Kidney (tissue), 14 donors: ENCODE measurements around the gene CLECL1. TPM values are rescaled to one million over a fixed set of nuclear protein-coding genes. Genes with fewer than 3 reads are reported as not detected.

Source experiments
- DNase-seq, 5 donors: peaks; one replicate each; pipeline ENCODE4 v3.0.0-alpha.2; 2013 to 2020
- FAIRE-seq: peaks from 2 replicates; lab custom pipeline; 2012; peaks lifted over from hg19 to GRCh38; lab: Jason Lieb, UNC
- H3K27ac ChIP-seq, 2 donors: one replicate each; pipeline ENCODE4 v1.7.0; 2013; ENCODE audit warnings: low read depth in 2 of 2, low read length in 2 of 2, inconsistent platforms in 1 of 2
- H3K27me3 ChIP-seq: one replicate; pipeline ENCODE4 v1.7.1; 2013; ENCODE audit warnings: low read length, inconsistent platforms; ENCODE audit not compliant: control insufficient read depth, insufficient read depth
- H3K36me3 ChIP-seq, 3 donors: one replicate each; pipeline versions ENCODE4 v1.7.0 to v1.7.1; 2013; ENCODE audit warnings: low read length in 3 of 3, control low read depth in 1 of 3, inconsistent platforms in 1 of 3; ENCODE audit not compliant: insufficient read depth in 3 of 3, control insufficient read depth in 2 of 3
- H3K4me1 ChIP-seq, 3 donors: one replicate each; pipeline versions ENCODE4 v1.7.0 to v1.7.1; 2013; ENCODE audit warnings: low read length in 3 of 3, inconsistent platforms in 1 of 3, low read depth in 1 of 3; ENCODE audit not compliant: control insufficient read depth in 2 of 3, insufficient read depth in 2 of 3
- H3K4me3 ChIP-seq, 3 donors: one replicate each; pipeline versions ENCODE4 v1.7.0 to v1.8.1; 2013; ENCODE audit warnings: low read length in 3 of 3, control low read depth in 1 of 3, inconsistent platforms in 1 of 3
- H3K9ac ChIP-seq, 3 donors: one replicate each; pipeline versions ENCODE4 v1.7.0 to v1.7.1; 2013; ENCODE audit warnings: low read length in 3 of 3, control low read depth in 1 of 3, inconsistent platforms in 1 of 3
- H3K9me3 ChIP-seq, 3 donors: one replicate each; pipeline versions ENCODE4 v1.7.0 to v1.7.1; 2013; ENCODE audit warnings: low read length in 3 of 3, control low read depth in 1 of 3, inconsistent platforms in 1 of 3; ENCODE audit not compliant: control insufficient read depth in 2 of 3, insufficient read depth in 1 of 3
- CTCF ChIP-seq: IDR thresholded peaks from 3 replicates; pipeline ENCODE4 v1.5.1; 2012; ENCODE audit warnings: mild to moderate bottlenecking, moderate library complexity, borderline replicate concordance; ENCODE audit not compliant: insufficient read depth; ENCODE audit errors: extremely low read depth
- intact Hi-C: fragments of 100-400 bp; cut with DNase I; formaldehyde crosslinking; loops from one replicate; pipeline ENCODE4 v1.11.1; 2022
- polyA plus RNA-seq: library from polyadenylated mRNA; stranded (reverse); fragments of 350-450 nt; fragmentation: Illumina TruSeq; extraction: RNeasy Lipid Tissue Mini Kit (QIAGEN cat#74804); gene quantifications from one replicate; pipeline ENCODE4 v1.2.3, GENCODE V29; 2014; ENCODE audit warnings: low read depth, low replicate concordance; ENCODE audit not compliant: insufficient read depth
- total RNA-seq: library from RNA; stranded (reverse); fragmentation: NEBNext Ultra II Directional; extraction: Animal tissue kit (Norgen Biotek cat#: 25700); gene quantifications from one replicate; pipeline ENCODE4 v1.2.1, GENCODE V29; 2021
- donor health status: control.
- donor health status: control.
- donor health status: control.
- donor health status: control.
- donor health status: control.
- donor health status: DM: yes; HTN: yes; CAD: no.
- donor health status: Normal renal cell carcinoma (clear cell type).

Gene CLECL1
- total and polyA plus RNA-seq, 2 donors from 2014 or later, result 2.1 TPM; not detected in 1

DNA sequence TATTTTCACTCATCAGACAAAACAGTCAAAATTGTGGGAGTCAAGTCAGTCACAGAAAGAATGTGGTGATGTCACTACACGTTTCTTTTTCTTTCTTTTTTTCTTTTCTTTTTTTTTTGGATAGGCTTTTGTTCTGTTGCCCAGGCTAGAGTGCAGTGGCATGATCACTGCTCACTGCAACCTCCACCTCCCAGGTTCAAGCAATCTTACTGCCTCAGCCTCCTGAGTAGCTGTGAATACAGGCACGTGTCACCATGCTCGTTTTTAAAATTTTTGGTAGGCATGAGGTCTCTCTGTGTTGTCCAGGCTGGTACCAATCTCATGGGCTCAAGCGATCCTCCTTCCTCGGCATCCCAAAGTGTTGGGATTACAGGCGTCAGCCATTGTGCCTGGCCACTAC, 2.3 kb downstream of the CLECL1 start:
- H3K27ac ChIP-seq, result no peak overlapping the region
- H3K27me3 ChIP-seq, result no peaks in the 10 kb centered on the region
- DNase-seq (no peak), FAIRE-seq (no peak)
- intact Hi-C loops, result no loop called here
- TF ChIP-seq CTCF, result no peak
- H3K9ac ChIP-seq, result no peak overlapping the region
- H3K4me1 ChIP-seq, result no peaks in the 10 kb centered on the region
- no peaks in the 10 kb centered on the region for H3K9me3 ChIP-seq
- H3K4me3 ChIP-seq, result no peak overlapping the region
- H3K36me3 ChIP-seq, result no peaks in the 10 kb centered on the region

DNA sequence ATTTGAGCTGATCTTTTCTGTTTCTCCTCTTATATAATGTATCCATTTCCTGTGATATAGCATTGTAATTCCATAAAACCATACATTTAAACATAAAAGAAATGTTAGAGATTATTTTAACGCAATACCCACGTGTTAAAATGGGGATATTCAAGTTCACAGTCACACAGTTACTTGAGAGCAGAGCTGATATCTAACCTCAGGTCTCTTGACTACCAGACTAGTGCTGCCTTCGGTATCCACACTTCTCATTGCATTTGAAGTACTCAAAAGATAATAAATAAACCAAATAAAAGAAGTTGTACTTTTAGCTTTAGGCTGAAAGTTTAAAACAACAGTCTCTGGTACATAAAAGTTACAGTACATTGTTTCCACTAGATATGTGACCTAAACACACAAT, 2.9 kb downstream of the CLECL1 start:
- DNase-seq (no peak), FAIRE-seq (no peak)
- H3K4me1 ChIP-seq, result no peaks in the 10 kb centered on the region
- H3K36me3 ChIP-seq, result no peaks in the 10 kb centered on the region
- no peak overlapping the region for H3K4me3 ChIP-seq
- no peaks in the 10 kb centered on the region for H3K27me3 ChIP-seq
- H3K9me3 ChIP-seq, result no peaks in the 10 kb centered on the region
- no peak for TF ChIP-seq CTCF
- intact Hi-C loops, result no loop called here
- H3K9ac ChIP-seq, result no peak overlapping the region
- H3K27ac ChIP-seq, result no peak overlapping the region

GRCh38 chr12:9729082-9729481, 3.8 kb downstream of the CLECL1 start:
- Histone ChIP-seq H3K27me3 (no peaks in the 10 kb centered on the region), H3K27ac (no peak overlapping the region), H3K9ac (no peak overlapping the region), H3K4me3 (no peak overlapping the region), H3K4me1 (no peaks in the 10 kb centered on the region), H3K36me3 (no peaks in the 10 kb centered on the region), H3K9me3 (no peaks in the 10 kb centered on the region)
- FAIRE-seq, result no peak
- intact Hi-C loops, result no loop called here
- DNase-seq, result no peak
- TF ChIP-seq CTCF, result no peak

DNA sequence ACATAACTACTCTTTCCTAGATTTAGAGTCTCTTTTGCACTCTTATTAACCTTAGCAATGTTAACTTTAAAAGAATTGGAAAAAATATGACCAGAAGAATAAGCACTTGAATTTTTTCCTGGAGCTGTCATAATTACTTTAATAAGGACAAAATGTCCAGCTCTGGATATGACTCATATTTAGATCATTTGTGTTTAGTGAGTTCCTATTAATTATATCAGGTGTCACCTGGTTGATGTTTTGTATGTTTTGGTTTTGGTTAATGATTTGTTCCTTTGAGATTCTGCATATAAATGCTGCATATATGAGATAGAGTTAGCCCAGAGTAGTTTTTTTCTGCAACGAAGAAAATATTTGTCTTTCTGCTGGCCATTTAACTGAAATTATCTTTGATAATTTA, 5.1 kb downstream of the CLECL1 start:
- no peak for TF ChIP-seq CTCF
- Histone ChIP-seq H3K27ac (no peak overlapping the region), H3K27me3 (no peaks in the 10 kb centered on the region), H3K9ac (no peak overlapping the region), H3K4me3 (no peak overlapping the region), H3K4me1 (no peaks in the 10 kb centered on the region), H3K9me3 (no peaks in the 10 kb centered on the region), H3K36me3 (no peaks in the 10 kb centered on the region)
- no peak for DNase-seq
- peak; percentile 55 for FAIRE-seq
- intact Hi-C loops, result no loop called here
